Measurements from ENCODE around the gene NEK5.
"Not testable (repeated sequence)": the region's sequence is repeated elsewhere in the genome, so short reads cannot be mapped to it uniquely, and the experiment has no call there.

NEK5 gene

DNA sequence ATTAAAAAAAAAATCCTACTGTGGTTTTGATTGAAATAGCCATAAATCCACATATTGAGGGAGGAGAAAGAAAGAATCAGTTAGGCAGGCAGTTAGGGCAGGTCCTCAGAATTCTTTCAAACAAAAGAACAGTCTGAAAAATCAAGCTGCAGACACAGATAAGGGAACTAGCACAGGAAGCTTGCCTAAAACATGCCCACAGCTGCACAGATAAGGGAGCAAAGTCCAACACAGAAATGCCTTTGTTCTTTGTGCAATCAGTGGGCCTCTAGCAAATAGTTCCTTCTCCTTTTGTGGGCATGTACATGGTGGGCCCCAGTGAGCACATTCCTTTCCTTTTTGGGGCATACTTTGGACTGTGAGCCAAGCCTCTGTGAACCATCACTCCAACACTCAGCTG lies 61.6 kb downstream of the NEK5 start:
- no peak for DNase-seq

DNA sequence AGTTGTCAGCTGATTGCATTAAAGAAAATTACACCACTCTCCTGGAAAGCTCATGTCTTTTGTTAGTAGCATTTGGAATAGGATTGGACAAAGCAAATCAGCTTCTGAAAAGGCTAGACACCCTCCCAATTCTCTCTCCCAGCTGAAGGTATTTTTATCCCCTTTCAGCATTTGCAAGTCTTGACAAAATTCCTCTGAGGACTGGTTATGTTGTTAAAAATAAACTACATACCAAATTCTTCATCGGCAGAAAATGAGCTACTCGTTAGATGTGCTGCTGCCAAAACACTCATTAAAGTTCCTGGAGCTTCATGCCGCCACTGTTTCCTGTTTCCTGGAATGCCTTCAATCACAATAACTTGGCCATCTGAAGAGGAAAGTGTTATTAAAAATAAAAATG lies 67.3 kb downstream of the NEK5 start:
- DNase-seq: no peak

- not testable (repeated sequence) for DNase-seq
Observed at GRCh38 chr13:52061064-52061463, 67.8 kb downstream of the NEK5 start.

- no peak for DNase-seq
Observed at GRCh38 chr13:52053460-52053859, 75.4 kb downstream of the NEK5 start.

DNA sequence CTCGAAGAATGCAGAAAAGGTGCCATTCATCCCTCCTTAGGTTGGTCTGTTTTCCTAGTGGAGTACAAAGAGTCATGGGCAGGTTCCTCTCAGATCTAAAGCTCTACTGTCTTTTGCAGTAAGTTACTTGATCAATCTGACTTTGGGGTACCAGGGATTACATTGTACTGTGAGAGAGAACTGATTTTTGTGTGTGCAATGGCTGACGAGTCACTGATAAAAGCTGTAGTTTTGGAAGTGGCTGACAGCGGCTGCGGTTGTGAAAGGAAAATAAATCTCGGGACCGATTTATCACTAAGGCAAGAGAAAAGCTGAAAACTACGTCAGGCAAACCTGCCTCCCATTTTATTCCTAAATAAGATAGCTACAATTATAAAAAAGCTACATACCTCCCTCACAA lies 77.5 kb downstream of the NEK5 start:
- DNase-seq: no peak

DNA sequence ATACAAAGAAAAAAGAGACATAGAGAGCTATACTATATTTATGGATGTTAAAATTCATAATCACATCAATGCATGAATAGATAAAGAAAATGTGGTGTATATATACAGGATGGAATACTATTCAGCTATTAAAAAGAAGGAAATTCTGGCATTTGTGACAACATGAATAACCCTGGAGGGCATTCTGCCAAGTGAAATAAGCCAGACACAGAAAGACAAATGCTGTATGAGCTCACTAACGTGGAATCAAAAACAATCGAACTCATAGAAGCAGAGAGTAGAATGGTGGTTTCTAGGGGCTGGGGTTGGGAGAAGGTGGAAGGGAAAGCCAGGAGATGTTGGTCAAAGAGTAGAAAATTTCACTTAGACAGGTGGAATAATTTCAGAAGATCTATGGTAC lies 80.4 kb downstream of the NEK5 start:
- DNase-seq: no peak

DNA sequence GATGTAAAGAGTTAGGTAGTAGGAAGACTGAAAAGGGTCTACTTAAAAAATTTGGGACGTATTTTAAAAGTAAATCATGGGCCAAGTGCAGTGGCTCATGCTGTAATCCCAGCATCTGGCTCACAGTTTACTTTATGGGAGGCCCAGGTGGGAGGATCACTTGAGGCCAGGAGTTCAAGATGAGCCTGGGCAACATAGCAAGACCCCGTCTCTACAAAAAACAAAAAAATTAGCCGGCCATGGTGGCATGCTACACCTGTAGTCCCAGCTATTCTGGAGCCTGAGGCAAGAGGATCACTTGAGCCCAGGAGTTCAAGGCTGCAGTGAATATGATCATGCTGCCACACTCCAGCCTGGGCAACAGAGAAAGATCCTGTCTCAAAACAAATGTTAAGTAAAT lies 81.4 kb downstream of the NEK5 start:
- DNase-seq: no peak

DNA sequence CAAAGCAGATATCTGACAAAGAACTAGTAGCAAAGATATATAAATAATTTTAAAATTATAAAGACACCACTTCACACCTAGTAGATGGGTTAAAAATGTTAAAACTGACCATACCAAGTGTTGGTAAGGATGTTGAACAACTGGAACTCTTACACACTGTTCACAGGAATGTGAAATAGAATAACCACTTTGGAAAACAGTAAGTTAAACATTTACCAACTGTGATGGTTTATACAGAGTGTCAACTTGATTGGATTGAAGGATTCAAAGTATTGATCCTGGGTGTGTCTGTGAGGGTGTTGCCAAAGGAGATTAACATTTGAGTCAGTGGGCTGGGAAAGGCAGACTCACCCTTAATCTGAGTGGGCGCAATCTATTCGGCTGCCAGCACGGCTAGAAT lies 85.2 kb downstream of the NEK5 start:
- DNase-seq: no peak

DNA sequence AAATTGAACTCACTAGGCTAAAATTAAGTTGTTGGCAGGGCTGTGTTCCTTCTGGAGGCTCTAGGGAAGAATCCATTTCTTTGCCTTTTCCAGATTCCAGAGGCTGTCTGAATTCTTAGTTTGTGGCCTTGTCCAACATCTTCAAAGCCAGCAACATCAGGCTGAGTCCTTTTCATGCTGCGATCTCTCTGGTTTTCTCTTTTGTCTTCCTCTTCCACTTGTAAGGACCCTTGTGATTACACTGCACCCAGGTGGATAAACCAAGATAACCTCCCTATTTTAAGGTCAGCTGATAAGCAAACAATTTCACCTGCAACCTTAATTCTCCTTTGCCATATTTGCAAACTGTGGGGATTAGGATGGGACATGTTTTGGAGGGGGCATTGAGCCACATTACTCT lies 92.8 kb downstream of the NEK5 start:
- no peak for DNase-seq

GRCh38 chr13:52034616-52035226 lies 94.2 kb downstream of the NEK5 start:
- DNase-seq: no peak

- DNase-seq: no peak
Observed at GRCh38 chr13:52033039-52033438, 95.8 kb downstream of the NEK5 start.

- not testable (repeated sequence) for DNase-seq
Observed at GRCh38 chr13:52030401-52030800, 98.5 kb downstream of the NEK5 start.

DNA sequence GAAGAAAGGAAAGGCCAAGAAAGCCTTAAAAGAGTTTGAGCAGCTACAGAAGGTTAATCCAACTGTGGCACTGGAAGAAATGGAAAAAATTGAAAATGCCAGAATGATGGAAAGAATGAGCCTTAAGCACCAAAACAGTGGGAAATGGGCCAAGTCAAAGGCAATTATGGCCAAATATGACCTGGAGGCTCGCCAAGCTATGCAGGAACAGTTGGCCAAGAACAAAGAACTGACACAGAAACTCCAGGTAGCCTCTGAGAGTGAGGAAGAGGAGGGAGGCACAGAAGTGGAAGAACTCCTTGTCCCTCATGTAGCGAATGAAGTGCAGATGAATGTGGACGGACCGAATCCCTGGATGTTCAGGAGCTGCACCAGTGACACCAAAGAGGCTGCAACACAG lies 99.3 kb downstream of the NEK5 start:
- DNase-seq: no peak

- DNase-seq: no peak
Observed at GRCh38 chr13:52027832-52028231, 101.0 kb downstream of the NEK5 start.

DNA sequence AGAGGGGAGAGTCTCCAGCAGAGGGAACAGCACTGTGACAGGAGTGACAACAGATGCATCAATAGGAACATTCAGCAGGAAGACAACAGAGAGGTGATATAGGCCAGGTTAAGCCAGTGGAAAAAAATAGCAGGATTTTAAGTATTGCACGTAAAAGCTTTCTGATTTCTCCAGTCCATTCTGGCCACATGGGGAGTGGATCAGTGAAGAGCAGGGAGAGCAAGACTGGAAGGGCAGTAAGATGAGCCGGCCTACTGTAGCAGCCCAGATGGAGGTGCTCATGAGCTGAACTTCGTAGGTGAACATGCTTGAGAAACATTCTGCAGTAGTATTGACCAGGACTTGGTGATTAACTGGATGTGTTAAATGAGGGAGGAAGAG lies 102.6 kb downstream of the NEK5 start:
- DNase-seq: no peak

GRCh38 chr13:52025475-52026245 lies 103.2 kb downstream of the NEK5 start:
- no peak for DNase-seq

- no peak for DNase-seq
Observed at GRCh38 chr13:52024481-52024880, 104.4 kb downstream of the NEK5 start, which contains the start of gene UTP14C. UTP14C (plus strand) TSS chr13:52024691; CDS start chr13:52028805, 4,114 bp downstream.

- DNase-seq: no peak
Observed at GRCh38 chr13:52022356-52022755, 106.5 kb downstream of the NEK5 start.

GRCh38 chr13:52020191-52020590 lies 108.7 kb downstream of the NEK5 start:
- DNase-seq: no peak

DNA sequence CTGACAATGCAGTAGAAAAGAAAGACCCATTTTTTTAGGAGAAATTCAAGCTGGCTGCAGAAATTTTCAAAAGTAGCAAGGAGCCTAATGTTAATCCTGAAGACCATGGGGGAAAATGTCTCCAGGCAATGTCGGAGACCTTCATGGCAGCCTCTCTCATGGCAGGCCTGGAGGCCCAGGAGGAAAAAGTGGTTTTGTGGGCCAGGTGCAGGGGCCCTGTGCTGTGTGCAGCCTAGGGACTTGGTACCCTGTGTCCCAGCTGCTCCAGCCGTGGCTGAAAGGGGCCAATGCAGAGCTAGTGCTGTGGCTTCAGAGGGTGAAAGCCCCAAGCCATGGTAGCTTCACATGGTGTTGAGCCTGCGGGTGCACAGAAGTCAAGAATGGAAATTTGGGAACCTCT lies 112.6 kb downstream of the NEK5 start:
- DNase-seq: no peak

DNA sequence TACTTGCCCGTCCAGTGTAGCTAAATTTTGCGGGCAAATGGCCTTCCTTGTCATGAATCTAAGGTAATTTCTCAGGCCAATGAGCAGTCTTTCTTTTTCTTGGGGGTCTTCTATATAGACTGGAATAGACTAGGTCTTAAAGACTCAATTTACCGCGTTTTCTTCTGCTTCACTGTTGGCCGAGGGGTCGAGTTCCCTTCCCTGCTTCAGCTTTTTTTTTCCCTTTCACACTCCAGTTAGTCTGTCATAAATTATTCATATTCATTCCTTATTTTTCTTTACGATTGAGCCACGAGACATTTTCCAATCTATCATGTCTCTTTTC lies 116.4 kb downstream of the NEK5 start:
- DNase-seq: no peak

GRCh38 chr13:52011632-52012511 lies 117.0 kb downstream of the NEK5 start, which contains the start of gene ALG11:
ALG11 (plus strand) TSS chr13:52012398; CDS start chr13:52012419, 21 bp downstream.
- DNase-seq: peak; percentile 96 to 100 (median 98)

DNA sequence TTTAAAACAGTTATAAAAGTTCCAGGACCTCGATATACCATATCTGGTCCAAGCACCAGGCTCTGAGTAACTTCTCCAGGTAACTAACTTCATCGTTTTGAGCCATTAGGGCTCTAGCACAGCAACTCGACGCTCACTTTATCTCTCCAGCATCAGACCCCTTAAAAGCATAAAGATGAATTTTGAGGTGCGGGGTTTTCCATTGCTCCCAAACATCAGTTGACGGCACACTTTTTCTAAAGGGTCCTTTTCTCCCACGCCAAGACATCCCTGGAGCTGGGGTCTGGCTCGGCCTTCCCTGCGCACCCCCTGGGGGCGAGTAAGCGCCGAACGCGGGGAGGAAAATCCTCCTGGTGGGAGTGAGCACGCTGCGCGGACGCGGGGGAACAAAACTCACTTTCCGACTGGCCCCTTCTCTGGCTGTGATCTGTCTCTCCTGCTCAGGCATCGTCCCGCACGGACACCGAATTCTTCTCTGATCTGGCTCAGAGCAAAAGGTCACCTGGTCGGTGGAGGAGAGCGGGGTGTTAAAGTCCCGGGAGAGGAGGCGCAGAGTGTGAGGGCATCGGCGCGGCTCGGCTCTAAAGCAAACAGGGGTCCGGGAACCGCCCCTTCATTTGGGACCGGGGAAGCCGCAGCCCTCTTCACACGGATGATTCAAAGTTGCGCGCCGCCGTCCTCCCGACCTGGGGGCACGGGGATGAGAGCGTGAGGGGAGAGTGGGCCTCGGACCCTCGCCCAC lies 117.8 kb downstream of the NEK5 start, which contains the start of gene ATP7B:
Gene ATP7B, minus strand, starts transcription at position 561 of the 742 bp plus-strand sequence. Its CDS starts 113 bp downstream, at position 448.
- peak in 1 of 5 donors; percentile 9 for DNase-seq
